CD8-positive, alpha-beta memory T cell (primary cell): Measurements from ENCODE around the gene CCDC107. TPM values are rescaled to one million over a fixed set of nuclear protein-coding genes. Genes with fewer than 3 reads are reported as not detected.

Experiments
- CTCF ChIA-PET: fragments of 350-600 bp; sonication (Branson Sonifier 250); formaldehyde crosslinking; loops from one replicate; lab custom pipeline; 2021; ENCODE audit warnings: antibody characterized with exemption; lab: Charles Lee
- POLR2A ChIA-PET: fragments of 350-600 bp; sonication (Branson Sonifier 250); formaldehyde crosslinking; loops from one replicate; lab custom pipeline; 2021; ENCODE audit warnings: antibody characterized with exemption; lab: Charles Lee
- DNase-seq, 5 donors: peaks; one replicate each; pipeline versions ENCODE4 v3.0.0 to v3.0.0-alpha.2; 2020 to 2022; ENCODE audit warnings: mixed read lengths in 1 of 5
- H3K27ac ChIP-seq: one replicate; pipeline ENCODE4 v1.7.0; 2013; ENCODE audit warnings: low read depth, mild to moderate bottlenecking, low read length, moderate library complexity
- H3K27me3 ChIP-seq: 2 replicates; pipeline ENCODE4 v1.7.0; 2013; ENCODE audit warnings: low read length, mild to moderate bottlenecking; ENCODE audit not compliant: insufficient read depth, poor library complexity, severe bottlenecking
- H3K36me3 ChIP-seq: 2 replicates; pipeline ENCODE4 v1.7.0; 2013; ENCODE audit warnings: mild to moderate bottlenecking, low read length, moderate library complexity; ENCODE audit not compliant: insufficient read depth
- H3K4me1 ChIP-seq: 2 replicates; pipeline ENCODE4 v1.7.0; 2013; ENCODE audit warnings: mild to moderate bottlenecking, low read length, moderate library complexity; ENCODE audit not compliant: insufficient read depth
- H3K4me3 ChIP-seq: 2 replicates; pipeline ENCODE4 v1.7.0; 2013; ENCODE audit warnings: mild to moderate bottlenecking, low read length
- H3K9me3 ChIP-seq: 2 replicates; pipeline ENCODE4 v1.7.0; 2013; ENCODE audit warnings: mild to moderate bottlenecking, low read length
- H3K27ac Mint-ChIP-seq, 8 donors: one replicate each; pipeline ENCODE4 v1.8.0; 2020 to 2021; ENCODE audit warnings: mixed read lengths in 8 of 8, mild to moderate bottlenecking in 6 of 8, inconsistent platforms in 3 of 8, moderate library complexity in 3 of 8
- H3K27me3 Mint-ChIP-seq, 2 donors: one replicate each; pipeline ENCODE4 v1.8.0; 2020 to 2021; ENCODE audit warnings: mixed read lengths in 2 of 2, mild to moderate bottlenecking in 1 of 2, moderate library complexity in 1 of 2
- H3K36me3 Mint-ChIP-seq, 3 donors: one replicate each; pipeline ENCODE4 v1.8.0; 2020 to 2021; ENCODE audit warnings: mixed read lengths in 3 of 3, inconsistent platforms in 1 of 3, mild to moderate bottlenecking in 1 of 3
- H3K4me1 Mint-ChIP-seq, 3 donors: one replicate each; pipeline ENCODE4 v1.8.0; 2020 to 2021; ENCODE audit warnings: mixed read lengths in 3 of 3, inconsistent platforms in 1 of 3, mild to moderate bottlenecking in 1 of 3
- H3K4me3 Mint-ChIP-seq, 7 donors: one replicate each; pipeline ENCODE4 v1.8.0; 2020 to 2021; ENCODE audit warnings: mixed read lengths in 7 of 7, mild to moderate bottlenecking in 6 of 7, moderate library complexity in 4 of 7, inconsistent platforms in 2 of 7
- H3K9me3 Mint-ChIP-seq, 5 donors: one replicate each; pipeline ENCODE4 v1.8.0; 2020 to 2022; ENCODE audit warnings: mixed read lengths in 5 of 5, mild to moderate bottlenecking in 3 of 5, moderate library complexity in 2 of 5, inconsistent platforms in 1 of 5
- polyA plus RNA-seq: library from polyadenylated mRNA; unstranded; fragments of 300-500 nt; fragmentation: Illumina TruSeq; gene quantifications from one replicate; pipeline ENCODE4 v1.2.3, GENCODE V29; 2021
- total RNA-seq, 2 experiments: library from RNA; stranded (reverse); gene quantifications; one replicate each; pipeline ENCODE4 v1.2.3, GENCODE V29; 2021

The CCDC107 gene
- total and polyA plus RNA-seq, 3 experiments from 2014 or later, result 18.5 to 105 (median 20.0) TPM

GRCh38 chr9:35700031-35700430 lies 41.9 kb downstream of the CCDC107 start:
- H3K4me3 ChIP-seq, result no peak overlapping the region
- H3K9me3 ChIP-seq, result no peaks in the 10 kb centered on the region

GRCh38 chr9:35700942-35701341 lies 42.9 kb downstream of the CCDC107 start:
- no peaks in the 10 kb centered on the region for H3K27me3 Mint-ChIP-seq
- no peak overlapping the region for H3K4me3 Mint-ChIP-seq
- DNase-seq, result no peak
- ChIA-PET CTCF (interaction anchor here (0.9 to 1.9 kb wide), 3 partner anchors 40 to 89 kb away, joined by 3 to 6 read pairs (median 3); partner anchors contain the start of genes CCDC107 and RMRP), POLR2A (no interaction called here)
- Histone ChIP-seq H3K9me3 (no peaks in the 10 kb centered on the region), H3K4me1 (no peaks in the 10 kb centered on the region), H3K27ac (no peak overlapping the region), H3K27me3 (no peaks in the 10 kb centered on the region), H3K36me3 (peaks cover 89% of the 10 kb centered on the region), H3K4me3 (no peak overlapping the region)
- H3K36me3 Mint-ChIP-seq, result peaks cover 4 to 35% (median 26%) of the 10 kb centered on the region in 3 donors
- peaks cover 6 to 10% (median 9%) of the 10 kb centered on the region in 3 donors for H3K4me1 Mint-ChIP-seq
- H3K9me3 Mint-ChIP-seq, result no peaks in the 10 kb centered on the region
- no peak overlapping the region for H3K27ac Mint-ChIP-seq

More at GRCh38 chr9:35700031-35700430, 41.9 kb downstream of the CCDC107 start:
- H3K27me3 ChIP-seq, result no peaks in the 10 kb centered on the region
- Mint-ChIP-seq H3K4me1 (peaks cover 6 to 10% (median 9%) of the 10 kb centered on the region in 3 donors), H3K9me3 (no peaks in the 10 kb centered on the region), H3K36me3 (peaks cover 4 to 26% (median 23%) of the 10 kb centered on the region in 3 donors), H3K4me3 (no peak overlapping the region), H3K27ac (no peak overlapping the region), H3K27me3 (no peaks in the 10 kb centered on the region)
- no peaks in the 10 kb centered on the region for H3K4me1 ChIP-seq
- ChIA-PET CTCF (interaction anchor here (0.9 to 1.9 kb wide), 2 partner anchors 39 to 88 kb away, joined by 3 to 6 read pairs; no protein-coding TSS in a partner anchor), POLR2A (no interaction called here)
- H3K27ac ChIP-seq, result no peak overlapping the region
- H3K36me3 ChIP-seq, result peaks cover 80% of the 10 kb centered on the region
- no peak for DNase-seq

- ChIA-PET CTCF (interaction anchor here (1.3 to 1.6 kb wide), 2 partner anchors 45 to 94 kb away, joined by 4 to 5 read pairs; partner anchors contain the start of genes CCDC107 and RMRP), POLR2A (no interaction called here)
- Mint-ChIP-seq H3K27ac (peak overlapping the region in 3 of 8 donors; percentile 23 to 70 (median 58)), H3K4me3 (no peak overlapping the region), H3K36me3 (peaks cover 15 to 53% (median 26%) of the 10 kb centered on the region in 3 donors), H3K9me3 (no peaks in the 10 kb centered on the region), H3K27me3 (no peaks in the 10 kb centered on the region), H3K4me1 (peaks cover 0 to 1% (median 0%) of the 10 kb centered on the region in 3 donors)
- no peaks in the 10 kb centered on the region for H3K4me1 ChIP-seq
- H3K27ac ChIP-seq, result no peak overlapping the region
- no peak for DNase-seq
- no peaks in the 10 kb centered on the region for H3K27me3 ChIP-seq
- H3K9me3 ChIP-seq, result no peaks in the 10 kb centered on the region
- no peak overlapping the region for H3K4me3 ChIP-seq
- peaks cover 99% of the 10 kb centered on the region for H3K36me3 ChIP-seq
Observed at GRCh38 chr9:35702696-35703095, 44.6 kb downstream of the CCDC107 start.

GRCh38 chr9:35703906-35704672 lies 46.0 kb downstream of the CCDC107 start:
- Mint-ChIP-seq H3K27me3 (peaks cover 0 to 2% of the 10 kb centered on the region in 2 donors), H3K27ac (peak overlapping the region in 2 of 8 donors; percentile 46 to 54), H3K4me3 (no peak overlapping the region), H3K4me1 (peaks cover 0 to 4% (median 1%) of the 10 kb centered on the region in 3 donors), H3K9me3 (no peaks in the 10 kb centered on the region), H3K36me3 (peaks cover 16 to 67% (median 32%) of the 10 kb centered on the region in 3 donors)
- H3K4me1 ChIP-seq, result no peaks in the 10 kb centered on the region
- no peaks in the 10 kb centered on the region for H3K27me3 ChIP-seq
- POLR2A ChIA-PET, result no interaction called here
- no peak for DNase-seq
- H3K27ac ChIP-seq, result no peak overlapping the region
- H3K4me3 ChIP-seq, result no peak overlapping the region
- peaks cover 99% of the 10 kb centered on the region for H3K36me3 ChIP-seq
- no peaks in the 10 kb centered on the region for H3K9me3 ChIP-seq
- CTCF ChIA-PET, result interaction anchor here (0.8 to 5.5 kb wide), 3 partner anchors 8 to 95 kb away, joined by 3 to 33 read pairs (median 5); no protein-coding TSS in a partner anchor

- H3K4me1 Mint-ChIP-seq, result peaks cover 0 to 4% (median 1%) of the 10 kb centered on the region in 3 donors
- H3K4me3 Mint-ChIP-seq, result no peak overlapping the region
- H3K36me3 Mint-ChIP-seq, result peaks cover 16 to 73% (median 32%) of the 10 kb centered on the region in 3 donors
- no peak for DNase-seq
- CTCF ChIA-PET, result interaction anchor here (0.8 to 5.5 kb wide), 3 partner anchors 9 to 94 kb away, joined by 3 to 33 read pairs (median 12); no protein-coding TSS in a partner anchor
- no peaks in the 10 kb centered on the region for H3K9me3 Mint-ChIP-seq
- POLR2A ChIA-PET, result no interaction called here
- no peaks in the 10 kb centered on the region for H3K27me3 ChIP-seq
- H3K27ac ChIP-seq, result no peak overlapping the region
- H3K4me1 ChIP-seq, result no peaks in the 10 kb centered on the region
- peak overlapping the region in 1 of 8 donors; percentile 79 for H3K27ac Mint-ChIP-seq
- H3K27me3 Mint-ChIP-seq, result peaks cover 0 to 2% of the 10 kb centered on the region in 2 donors
- H3K36me3 ChIP-seq, result peaks cover 93% of the 10 kb centered on the region
- no peak overlapping the region for H3K4me3 ChIP-seq
- no peaks in the 10 kb centered on the region for H3K9me3 ChIP-seq
Observed at GRCh38 chr9:35705372-35705771, 47.3 kb downstream of the CCDC107 start.

GRCh38 chr9:35705836-35706430 lies 47.8 kb downstream of the CCDC107 start:
- peak overlapping the region in 1 of 8 donors; percentile 71 for H3K27ac Mint-ChIP-seq
- peaks cover 93% of the 10 kb centered on the region for H3K36me3 ChIP-seq

GRCh38 chr9:35706951-35707350 lies 48.9 kb downstream of the CCDC107 start:
- Mint-ChIP-seq H3K36me3 (peaks cover 23 to 89% (median 35%) of the 10 kb centered on the region in 3 donors), H3K4me1 (peaks cover 0 to 4% (median 1%) of the 10 kb centered on the region in 3 donors), H3K27ac (peak overlapping the region in 5 of 8 donors; percentile 32 to 57 (median 47)), H3K9me3 (no peaks in the 10 kb centered on the region), H3K4me3 (no peak overlapping the region), H3K27me3 (peaks cover 0 to 2% of the 10 kb centered on the region in 2 donors)
- ChIA-PET POLR2A (interaction anchor here (0.9 kb wide), 1 partner anchor 24 kb away, joined by 3 read pairs; no protein-coding TSS in a partner anchor), CTCF (interaction anchor here (1.4 to 5.5 kb wide), 5 partner anchors 11 to 175 kb away, joined by 3 to 33 read pairs (median 4); partner anchors contain the start of genes CCDC107 and RMRP)
- no peak for DNase-seq
- Histone ChIP-seq H3K9me3 (no peaks in the 10 kb centered on the region), H3K4me3 (no peak overlapping the region), H3K27ac (no peak overlapping the region), H3K36me3 (peaks cover 93% of the 10 kb centered on the region), H3K27me3 (no peaks in the 10 kb centered on the region), H3K4me1 (no peaks in the 10 kb centered on the region)

More at GRCh38 chr9:35705836-35706430, 47.8 kb downstream of the CCDC107 start:
- H3K4me3 Mint-ChIP-seq, result no peak overlapping the region
- Histone ChIP-seq H3K27ac (no peak overlapping the region), H3K4me3 (no peak overlapping the region), H3K9me3 (no peaks in the 10 kb centered on the region), H3K4me1 (no peaks in the 10 kb centered on the region), H3K27me3 (no peaks in the 10 kb centered on the region)
- peaks cover 0 to 4% (median 1%) of the 10 kb centered on the region in 3 donors for H3K4me1 Mint-ChIP-seq
- peaks cover 20 to 79% (median 34%) of the 10 kb centered on the region in 3 donors for H3K36me3 Mint-ChIP-seq
- ChIA-PET CTCF (interaction anchor here (0.6 to 5.5 kb wide), 5 partner anchors 10 to 822 kb away, joined by 3 to 33 read pairs (median 4); no protein-coding TSS in a partner anchor), POLR2A (interaction anchor here (0.9 kb wide), 1 partner anchor 25 kb away, joined by 3 read pairs; no protein-coding TSS in a partner anchor)
- H3K27me3 Mint-ChIP-seq, result peaks cover 0 to 2% of the 10 kb centered on the region in 2 donors
- no peaks in the 10 kb centered on the region for H3K9me3 Mint-ChIP-seq
- no peak for DNase-seq
